SK-N-SH treated with all-trans-retinoic acid at 6 μM for 48 hours (cell line): ENCODE measurements around the gene OTX2.

Source experiments
- ATAC-seq: fragments of 200-7000 bp; cut with Tn5 transposase; 3 replicates; pipeline ENCODE4 v1.9.1; 2020; ENCODE audit warnings: mild to moderate bottlenecking, moderate library complexity
- ARNTL ChIP-seq: fragments of 450-650 bp; formaldehyde crosslinking; IDR thresholded peaks from 2 replicates; pipeline ENCODE4 v1.5.0; 2020; ENCODE audit warnings: low read depth, mild to moderate bottlenecking, moderate library complexity, borderline replicate concordance
- BACH2 ChIP-seq: fragments of 250-450 bp; sonication (Bioruptor Pico); IDR thresholded peaks from 2 replicates; pipeline ENCODE4 v1.9.0; 2021; ENCODE audit warnings: mild to moderate bottlenecking, borderline replicate concordance
- CREB5 ChIP-seq: fragments of 250-450 bp; sonication (Bioruptor Pico); IDR thresholded peaks from 2 replicates; pipeline ENCODE4 v1.5.1; 2020; ENCODE audit warnings: low read depth, mild to moderate bottlenecking, moderate library complexity
- CSDC2 ChIP-seq: fragments of 250-450 bp; sonication (Bioruptor Pico); IDR thresholded peaks from 2 replicates; pipeline ENCODE4 v1.5.0; 2020; ENCODE audit warnings: mild to moderate bottlenecking, moderate library complexity
- CSRNP3 ChIP-seq: fragments of 250-450 bp; sonication (Bioruptor Pico); IDR thresholded peaks from 2 replicates; pipeline ENCODE4 v1.5.1; 2021; ENCODE audit warnings: mild to moderate bottlenecking, moderate library complexity
- ESRRG ChIP-seq: fragments of 250-450 bp; sonication (Bioruptor Pico); IDR thresholded peaks from 2 replicates; pipeline ENCODE4 v1.6.1; 2021; ENCODE audit warnings: mild to moderate bottlenecking
- ISL1 ChIP-seq: fragments of 250-450 bp; sonication (Bioruptor Pico); IDR thresholded peaks from 2 replicates; pipeline ENCODE4 v2.1.2; 2022; ENCODE audit warnings: mild to moderate bottlenecking, moderate library complexity
- OSR1 ChIP-seq: fragments of 250-450 bp; sonication (Bioruptor Pico); IDR thresholded peaks from 2 replicates; pipeline ENCODE4 v1.8.0; 2022; ENCODE audit warnings: moderate library complexity, mild to moderate bottlenecking, inconsistent platforms
- PATZ1 ChIP-seq: fragments of 250-450 bp; sonication (Bioruptor Pico); IDR thresholded peaks from 2 replicates; pipeline ENCODE4 v1.8.0; 2020; ENCODE audit warnings: mild to moderate bottlenecking, moderate library complexity, borderline replicate concordance
- POU6F1 ChIP-seq: fragments of 250-450 bp; sonication (Bioruptor Pico); IDR thresholded peaks from 2 replicates; pipeline ENCODE4 v1.8.0; 2021; ENCODE audit warnings: low read depth, mild to moderate bottlenecking, moderate library complexity, borderline replicate concordance
- PPARA ChIP-seq: fragments of 250-450 bp; sonication (Bioruptor Pico); IDR thresholded peaks from 2 replicates; pipeline ENCODE4 v1.5.0; 2020; ENCODE audit warnings: mild to moderate bottlenecking, borderline replicate concordance
- RARB ChIP-seq: fragments of 250-450 bp; sonication (Bioruptor Pico); IDR thresholded peaks from 2 replicates; pipeline ENCODE4 v1.8.0; 2021; ENCODE audit warnings: mild to moderate bottlenecking, moderate library complexity
- SNAI2 ChIP-seq: fragments of 250-450 bp; sonication (Bioruptor Pico); IDR thresholded peaks from 2 replicates; pipeline ENCODE4 v1.5.0; 2020; ENCODE audit warnings: mild to moderate bottlenecking, moderate library complexity
- TCF4 ChIP-seq: fragments of 250-450 bp; sonication (Bioruptor Pico); IDR thresholded peaks from 2 replicates; pipeline ENCODE4 v1.8.0; 2021; ENCODE audit warnings: mild to moderate bottlenecking, moderate library complexity, borderline replicate concordance
- TOX ChIP-seq: fragments of 250-450 bp; sonication (Bioruptor Pico); IDR thresholded peaks from 2 replicates; pipeline ENCODE4 v1.8.0; 2021; ENCODE audit warnings: mild to moderate bottlenecking, moderate library complexity, borderline replicate concordance
- TSHZ2 ChIP-seq: fragments of 250-450 bp; sonication (Bioruptor Pico); IDR thresholded peaks from 2 replicates; pipeline ENCODE4 v1.5.0; 2020; ENCODE audit warnings: mild to moderate bottlenecking, moderate library complexity
- ZFP3 ChIP-seq: fragments of 250-450 bp; sonication (Bioruptor Pico); IDR thresholded peaks from 2 replicates; pipeline ENCODE4 v1.5.0; 2020; ENCODE audit warnings: mild to moderate bottlenecking, moderate library complexity
- ZFP30 ChIP-seq: fragments of 450-650 bp; formaldehyde crosslinking; IDR thresholded peaks from 2 replicates; pipeline ENCODE4 v1.5.0; 2022; ENCODE audit warnings: mild to moderate bottlenecking, moderate library complexity
- ZNF565 ChIP-seq: fragments of 450-650 bp; formaldehyde crosslinking; conservative IDR thresholded peaks from 2 replicates; pipeline ENCODE4 v1.5.0; 2020; ENCODE audit warnings: low read depth, mild to moderate bottlenecking, moderate library complexity
- ZNF70 ChIP-seq: fragments of 450-650 bp; formaldehyde crosslinking; IDR thresholded peaks from 2 replicates; pipeline ENCODE4 v1.5.0; 2020; ENCODE audit warnings: mild to moderate bottlenecking, moderate library complexity
- ZNF8 ChIP-seq: fragments of 450-650 bp; formaldehyde crosslinking; IDR thresholded peaks from 2 replicates; pipeline ENCODE4 v1.5.0; 2020; ENCODE audit warnings: mild to moderate bottlenecking, moderate library complexity

OTX2 gene

GRCh38 chr14:56795284-56795622, 15.0 kb downstream of the OTX2 start:
- TF ChIP-seq OSR1 (CRISPR knock-in tag), result no peak
- no peak for TF ChIP-seq POU6F1 (CRISPR knock-in tag)
- TF ChIP-seq TOX (CRISPR knock-in tag), result no peak
- TF ChIP-seq, all 23 proteins: peak for 0
- ATAC-seq, result no peak

- no peak for TF ChIP-seq PPARA (CRISPR knock-in tag)
- TF ChIP-seq ISL1, result no peak
- TF ChIP-seq ARNTL (CRISPR knock-in tag), result no peak
- TF ChIP-seq RARB, result no peak
- TF ChIP-seq PATZ1 (CRISPR knock-in tag), result no peak
- TF ChIP-seq CSDC2 (CRISPR knock-in tag), result no peak
- no peak for TF ChIP-seq TSHZ2 (CRISPR knock-in tag)
- TF ChIP-seq CSRNP3 (CRISPR knock-in tag), result no peak
- TF ChIP-seq ZNF565 (CRISPR knock-in tag), result no peak
- TF ChIP-seq SNAI2, result no peak
- TF ChIP-seq TCF4, result no peak
- TF ChIP-seq ZFP30 (CRISPR knock-in tag), result no peak
- TF ChIP-seq ZFP3, result no peak
- TF ChIP-seq OSR1 (CRISPR knock-in tag), result no peak
- TF ChIP-seq ZNF8 (CRISPR knock-in tag), result no peak
- ATAC-seq, result no peak
Measured at GRCh38 chr14:56794557-56795283, 15.6 kb downstream of the OTX2 start.

- ATAC-seq, result no peak
- TF ChIP-seq ARNTL (CRISPR knock-in tag) (no peak), CSDC2 (CRISPR knock-in tag) (no peak), ZNF70 (CRISPR knock-in tag) (no peak), SNAI2 (no peak), OSR1 (CRISPR knock-in tag) (no peak), PATZ1 (CRISPR knock-in tag) (no peak), ZFP3 (no peak), BACH2 (no peak), ESRRG (no peak), CSRNP3 (CRISPR knock-in tag) (no peak), TOX (CRISPR knock-in tag) (no peak), ISL1 (no peak), PPARA (CRISPR knock-in tag) (no peak), ZFP30 (CRISPR knock-in tag) (no peak), ZNF565 (CRISPR knock-in tag) (no peak), POU6F1 (CRISPR knock-in tag) (no peak), CREB5 (CRISPR knock-in tag) (no peak)
Measured at GRCh38 chr14:56794088-56794556, 16.2 kb downstream of the OTX2 start.
